ENCODE results near the gene ZNF442.
"Not testable (repeated sequence)": the region's sequence is repeated elsewhere in the genome, so short reads cannot be mapped to it uniquely, and the experiment has no call there.

The ZNF442 gene

GRCh38 chr19:12325690-12326089 is 39.8 kb downstream of the ZNF442 start:
- DNase-seq: no peak

GRCh38 chr19:12318782-12319413 is 46.6 kb downstream of the ZNF442 start:
- no peak for DNase-seq

- DNase-seq: no peak
Measured at GRCh38 chr19:12314553-12314952, 50.9 kb downstream of the ZNF442 start.

GRCh38 chr19:12308891-12309290 is 56.6 kb downstream of the ZNF442 start:
- not testable (repeated sequence) for DNase-seq
